Stomach (tissue), 19 donors: ENCODE results near the gene DENND6B. TPM values are rescaled to one million over a fixed set of nuclear protein-coding genes. Genes with fewer than 3 reads are reported as not detected.

ENCODE experiments used
- DNase-seq, 2 donors: peaks; one replicate each; pipeline versions ENCODE4 v3.0.0 to v3.0.0-alpha.2; 2013 to 2019
- H3K27ac ChIP-seq, 5 donors: fragments of 200-600 bp in 4 of 5; sonication (generic) in 4 of 5; one replicate each; pipeline ENCODE4 v1.5.1; 2013 to 2019; ENCODE audit warnings: mild to moderate bottlenecking in 1 of 5, moderate library complexity in 1 of 5
- H3K27me3 ChIP-seq, 3 donors: fragments of 200-600 bp; sonication (generic); one replicate each; pipeline ENCODE4 v1.5.1; 2017 to 2019; ENCODE audit warnings: mixed run types in 1 of 3
- H3K36me3 ChIP-seq, 4 donors: fragments of 200-600 bp; sonication (generic); 1 replicate in 3 of 4; 2 replicates in 1 of 4; pipeline ENCODE4 v1.5.1; 2016 to 2019
- H3K4me1 ChIP-seq, 4 donors: fragments of 200-600 bp; sonication (generic); one replicate each; pipeline ENCODE4 v1.5.1; 2016 to 2019
- H3K4me3 ChIP-seq, 4 donors: fragments of 200-600 bp; sonication (generic) in 3 of 4; one replicate each; pipeline ENCODE4 v1.5.1; 2016 to 2019; ENCODE audit warnings: mild to moderate bottlenecking in 1 of 4
- H3K9me3 ChIP-seq, 4 donors: fragments of 200-600 bp; sonication (generic); one replicate each; pipeline ENCODE4 v1.5.1; 2016 to 2019
- CTCF ChIP-seq, 7 experiments: fragments of 450-650 bp in 4 of 7; fragments of 200-600 bp in 3 of 7; sonication (generic) in 3 of 7; IDR thresholded peaks; one replicate each; pipeline ENCODE4 v1.5.1; 2016 to 2019; ENCODE audit warnings: antibody characterized with exemption in 7 of 7, control low read depth in 2 of 7, mild to moderate bottlenecking in 1 of 7
- EP300 ChIP-seq: sonication (generic); formaldehyde crosslinking; IDR thresholded peaks from one replicate; pipeline ENCODE4 v1.6.1; 2017; ENCODE audit warnings: antibody characterized with exemption
- POLR2A ChIP-seq, 4 donors: fragments of 450-650 bp; IDR thresholded peaks; one replicate each; pipeline ENCODE4 v1.6.1; 2016; ENCODE audit warnings: antibody characterized with exemption in 4 of 4, control low read depth in 2 of 4, mild to moderate bottlenecking in 1 of 4, moderate library complexity in 1 of 4
- POLR2AphosphoS5 ChIP-seq, 3 donors: sonication (generic); formaldehyde crosslinking; IDR thresholded peaks; one replicate each; pipeline ENCODE4 v1.6.1; 2016; ENCODE audit warnings: antibody characterized with exemption in 3 of 3
- WGBS, 5 donors: extraction: QIAGEN DNeasy Blood & Tissue Kit in 3 of 5; methylation state at CpG; one replicate each; pipeline versions ENCODE4 v1.1.5 to v1.1.7; 2013 to 2018; 5-methylcytosine and 5-hydroxymethylcytosine counted together
- intact Hi-C: fragments of 100-400 bp; cut with DNase I; formaldehyde crosslinking; loops from one replicate; pipeline ENCODE4 v1.15.1; 2023; ENCODE audit warnings: low total_unique reads
- long read RNA-seq, 10 donors: transcript quantifications; one replicate each; lab custom pipeline, GENCODE V29; 2026
- polyA plus RNA-seq, 3 donors: library from polyadenylated mRNA; stranded (reverse); fragments of 200-250 nt; gene quantifications; one replicate each; pipeline ENCODE4 v1.2.3, GENCODE V29; 2013
- total RNA-seq, 5 donors: library from RNA; depleted of rRNA; stranded (reverse); fragments of >200 nt; gene quantifications; one replicate each; pipeline versions ENCODE4 v1.1.0 to v1.2.3, GENCODE V29; 2014 to 2016
- donor health status: healthy with polysubstance abuse.
- donor health status: Bipolar disorder and iron deficiency.
- donor health status: healthy.

DENND6B gene
- total RNA-seq (10 to 100 TPM in 2 of 5 donors, 1 to 10 TPM in 3; 2.2 to 13.4 (median 2.5) TPM), polyA plus RNA-seq (1 to 10 TPM; 2.0 to 7.6 (median 5.5) TPM)
- long read RNA-seq, donor 1: 0 reads
- long read RNA-seq, donor 2: 0 reads
- long read RNA-seq, donor 3: 0 reads
- long read RNA-seq, donor 4: 0 reads
- long read RNA-seq, donor 5: 0 reads
- long read RNA-seq, donor 6: 0 reads
- long read RNA-seq, donor 7, full-length matches to known transcripts: 1 of 1 reads
- long read RNA-seq, donor 7, partial matches to known transcripts: 0 of 1 reads
- long read RNA-seq, donor 7, other reads (novel, unspliced or antisense): 0 of 1 reads
- long read RNA-seq, donor 8: 0 reads
- long read RNA-seq, donor 9: 0 reads
- long read RNA-seq, donor 10: 0 reads

GRCh38 chr22:50326956-50327710 is at the start of gene DENND6B:
TSS of gene DENND6B (minus strand) at chr22:50327012. CDS start at chr22:50326988, 24 bp downstream.
- peaks cover 13 to 35% (median 20%) of the 10 kb centered on the region in 4 donors for H3K4me1 ChIP-seq
- whole genome bisulfite sequencing, 5 donors: 0 to 4% (median 1%) methylated on average over 17 to 105 of the region's 105 CpGs
- no peaks in the 10 kb centered on the region for H3K9me3 ChIP-seq
- H3K27me3 ChIP-seq: no peaks in the 10 kb centered on the region
- TF ChIP-seq CTCF (IDR thresholded peaks at IDR 0.05) (peak in 4 of 7 experiments; percentile 19 to 93 (median 44)), POLR2AphosphoS5 (IDR thresholded peaks at IDR 0.05) (peak in 2 of 3 donors; percentile 60 to 61), POLR2A (IDR thresholded peaks at IDR 0.05) (no peak), EP300 (no peak)
- peak within 1 kb of the TSS; percentile 72 to 95 (median 88) for H3K4me3 ChIP-seq
- H3K36me3 ChIP-seq: no peaks in the 10 kb centered on the region
- intact Hi-C loops: no loop called here
- H3K27ac ChIP-seq: peak within 1 kb of the TSS; percentile 91 to 98 (median 95)
- DNase-seq: peak; percentile 87 to 96

- no peak for DNase-seq
- Histone ChIP-seq H3K9me3 (no peaks in the 10 kb centered on the region), H3K4me3 (no peak overlapping the region), H3K4me1 (no peaks in the 10 kb centered on the region), H3K27me3 (no peaks in the 10 kb centered on the region), H3K36me3 (peaks cover 26 to 81% (median 77%) of the 10 kb centered on the region in 4 donors), H3K27ac (no peak overlapping the region)
- intact Hi-C loops: no loop called here
- 81 to 92% (median 90%) methylated on average over 5 of the region's 5 CpGs for WGBS, 5 donors
- TF ChIP-seq EP300 (no peak), POLR2AphosphoS5 (IDR thresholded peaks at IDR 0.05) (no peak), POLR2A (IDR thresholded peaks at IDR 0.05) (no peak), CTCF (IDR thresholded peaks at IDR 0.05) (no peak)
These were observed 49.4 kb upstream of the DENND6B start for GRCh38 chr22:50376085-50376651.

- DNase-seq: no peak
- 93 to 96% (median 95%) methylated on average over 2 of the region's 2 CpGs for WGBS, 5 donors
- H3K4me1 ChIP-seq: peaks cover 0 to 13% (median 6%) of the 10 kb centered on the region in 4 donors
- H3K4me3 ChIP-seq: no peak overlapping the region
- H3K36me3 ChIP-seq: peaks cover 15 to 79% (median 60%) of the 10 kb centered on the region in 4 donors
- H3K27ac ChIP-seq: no peak overlapping the region
- H3K9me3 ChIP-seq: no peaks in the 10 kb centered on the region
- TF ChIP-seq POLR2AphosphoS5 (IDR thresholded peaks at IDR 0.05): no peak
- TF ChIP-seq CTCF (IDR thresholded peaks at IDR 0.05): no peak
- TF ChIP-seq EP300: no peak
- TF ChIP-seq POLR2A (IDR thresholded peaks at IDR 0.05): no peak
- H3K27me3 ChIP-seq: no peaks in the 10 kb centered on the region
- intact Hi-C loops: no loop called here
These were observed 44.4 kb upstream of the DENND6B start for GRCh38 chr22:50371101-50371648.
